ENCODE measurements around the gene CRIP2. TPM values are rescaled to one million over a fixed set of nuclear protein-coding genes. Genes with fewer than 3 reads are reported as not detected.
A peak's percentile ranks its signal among the peaks of the same experiment; 100 is the strongest.

CRIP2 gene
- total RNA-seq, 1 experiment from 2014 or later: 1.1 TPM

GRCh38 chr14:105480199-105480746 is 5.7 kb downstream of the CRIP2 start:
- Histone ChIP-seq H3K27ac (no peak overlapping the region; the same call in 1 of the 2 replicates), H3K27me3 (replicated peaks) (peaks cover 16% of the 10 kb centered on the region), H3K4me3 (no peak overlapping the region), H3K9me3 (replicated peaks) (no peaks in the 10 kb centered on the region), H3K4me1 (replicated peaks) (peaks cover 27% of the 10 kb centered on the region), H3K36me3 (no peaks in the 10 kb centered on the region)
- DNase-seq (ENCODE audit: low read depth in 1 of 2, low spot score in 2 of 2): no peak

GRCh38 chr14:105480807-105481801 is 6.5 kb downstream of the CRIP2 start:
- peak; percentile 83 to 95 for DNase-seq (ENCODE audit: low read depth in 1 of 2, low spot score in 2 of 2)
- H3K36me3 ChIP-seq: no peaks in the 10 kb centered on the region
- peaks cover 23% of the 10 kb centered on the region for H3K4me1 ChIP-seq (replicated peaks)
- H3K27ac ChIP-seq: peak overlapping the region; percentile 96
- peak overlapping the region; percentile 35 for H3K4me3 ChIP-seq
- no peaks in the 10 kb centered on the region for H3K9me3 ChIP-seq (replicated peaks)
- peaks cover 15% of the 10 kb centered on the region for H3K27me3 ChIP-seq (replicated peaks)

GRCh38 chr14:105481886-105482457 is 7.4 kb downstream of the CRIP2 start:
- Histone ChIP-seq H3K27ac (peak overlapping the region; percentile 96), H3K4me1 (replicated peaks) (peaks cover 24% of the 10 kb centered on the region), H3K27me3 (replicated peaks) (peaks cover 16% of the 10 kb centered on the region), H3K9me3 (replicated peaks) (no peaks in the 10 kb centered on the region), H3K4me3 (peak overlapping the region; percentile 35; the same call in 1 of the 2 replicates), H3K36me3 (no peaks in the 10 kb centered on the region)
- peak; percentile 91 to 97 for DNase-seq (ENCODE audit: low read depth in 1 of 2, low spot score in 2 of 2)

GRCh38 chr14:105482486-105483110 is 8.0 kb downstream of the CRIP2 start:
- no peak overlapping the region for H3K4me3 ChIP-seq
- no peak for DNase-seq (ENCODE audit: low read depth in 1 of 2, low spot score in 2 of 2)
- H3K4me1 ChIP-seq (replicated peaks): peaks cover 31% of the 10 kb centered on the region
- peak overlapping the region; percentile 96 for H3K27ac ChIP-seq
- no peaks in the 10 kb centered on the region for H3K36me3 ChIP-seq
- no peaks in the 10 kb centered on the region for H3K9me3 ChIP-seq (replicated peaks)
- peaks cover 22% of the 10 kb centered on the region for H3K27me3 ChIP-seq (replicated peaks)

- H3K27ac ChIP-seq: no peak overlapping the region
- H3K4me1 ChIP-seq (replicated peaks): peaks cover 32% of the 10 kb centered on the region
- no peak for DNase-seq (ENCODE audit: low read depth in 1 of 2, low spot score in 2 of 2)
- no peak overlapping the region for H3K4me3 ChIP-seq
- no peaks in the 10 kb centered on the region for H3K9me3 ChIP-seq (replicated peaks)
- H3K27me3 ChIP-seq (replicated peaks): peaks cover 27% of the 10 kb centered on the region
- H3K36me3 ChIP-seq: no peaks in the 10 kb centered on the region
Observed at GRCh38 chr14:105483300-105484068, 8.9 kb downstream of the CRIP2 start.

- no peak for DNase-seq (ENCODE audit: low read depth in 1 of 2, low spot score in 2 of 2)
- Histone ChIP-seq H3K4me3 (no peak overlapping the region), H3K27me3 (replicated peaks) (peaks cover 27% of the 10 kb centered on the region), H3K27ac (no peak overlapping the region), H3K9me3 (replicated peaks) (no peaks in the 10 kb centered on the region), H3K36me3 (no peaks in the 10 kb centered on the region), H3K4me1 (replicated peaks) (peaks cover 32% of the 10 kb centered on the region)
Observed at GRCh38 chr14:105484069-105484996, 9.7 kb downstream of the CRIP2 start.

- peaks cover 27% of the 10 kb centered on the region for H3K27me3 ChIP-seq (replicated peaks)
- H3K4me3 ChIP-seq: no peak overlapping the region
- peaks cover 38% of the 10 kb centered on the region for H3K4me1 ChIP-seq (replicated peaks)
- no peaks in the 10 kb centered on the region for H3K36me3 ChIP-seq
- no peak for DNase-seq (ENCODE audit: low read depth in 1 of 2, low spot score in 2 of 2)
- no peak overlapping the region for H3K27ac ChIP-seq
- no peaks in the 10 kb centered on the region for H3K9me3 ChIP-seq (replicated peaks)
Observed at GRCh38 chr14:105484997-105485393, 10.4 kb downstream of the CRIP2 start.

GRCh38 chr14:105485739-105486162 is 11.1 kb downstream of the CRIP2 start:
- Histone ChIP-seq H3K4me1 (replicated peaks) (peaks cover 38% of the 10 kb centered on the region), H3K27ac (no peak overlapping the region)

GRCh38 chr14:105486163-105486973 is 11.7 kb downstream of the CRIP2 start, which contains the start of gene CRIP1:
Gene CRIP1 (plus strand): TSS chr14:105486886. CDS start chr14:105487260, 374 bp downstream.
- Histone ChIP-seq H3K27ac (no peak within 1 kb of the TSS), H3K27me3 (replicated peaks) (peaks cover 27% of the 10 kb centered on the region), H3K4me1 (replicated peaks) (peaks cover 32% of the 10 kb centered on the region), H3K4me3 (no peak within 1 kb of the TSS), H3K9me3 (replicated peaks) (no peaks in the 10 kb centered on the region), H3K36me3 (peaks cover 3% of the 10 kb centered on the region)
- DNase-seq (ENCODE audit: low read depth in 1 of 2, low spot score in 2 of 2): no peak

More at GRCh38 chr14:105485739-105486162, 11.1 kb downstream of the CRIP2 start:
- peaks cover 27% of the 10 kb centered on the region for H3K27me3 ChIP-seq (replicated peaks)
- no peaks in the 10 kb centered on the region; the same call in 1 of the 2 replicates for H3K36me3 ChIP-seq
- H3K9me3 ChIP-seq (replicated peaks): no peaks in the 10 kb centered on the region
- H3K4me3 ChIP-seq: no peak overlapping the region
- no peak for DNase-seq (ENCODE audit: low read depth in 1 of 2, low spot score in 2 of 2)

GRCh38 chr14:105486974-105487448 is 12.4 kb downstream of the CRIP2 start:
- Histone ChIP-seq H3K27me3 (replicated peaks) (peaks cover 27% of the 10 kb centered on the region), H3K4me3 (no peak overlapping the region), H3K4me1 (replicated peaks) (peaks cover 29% of the 10 kb centered on the region), H3K36me3 (peaks cover 7% of the 10 kb centered on the region), H3K9me3 (replicated peaks) (no peaks in the 10 kb centered on the region), H3K27ac (no peak overlapping the region)
- no peak for DNase-seq (ENCODE audit: low read depth in 1 of 2, low spot score in 2 of 2)

GRCh38 chr14:105487449-105487985 is 12.9 kb downstream of the CRIP2 start:
- DNase-seq (ENCODE audit: low read depth in 1 of 2, low spot score in 2 of 2): no peak
- Histone ChIP-seq H3K4me3 (no peak overlapping the region), H3K36me3 (peaks cover 12% of the 10 kb centered on the region), H3K27me3 (replicated peaks) (peaks cover 27% of the 10 kb centered on the region), H3K4me1 (replicated peaks) (peaks cover 26% of the 10 kb centered on the region), H3K27ac (no peak overlapping the region), H3K9me3 (replicated peaks) (no peaks in the 10 kb centered on the region)

Data from SJSA1 (cell line).